Central memory CD8-positive, alpha-beta T cell (primary cell): ENCODE results near the gene ATF6.

Experiments used
- ATAC-seq: fragments of 150-1000 bp; cut with Tn5 transposase; replicated peaks from 2 replicates; pipeline ENCODE4 v1.10.0; 2022; ENCODE audit warnings: mild to moderate bottlenecking, moderate FRiP score, moderate number of reproducible peaks; ENCODE audit not compliant: poor library complexity, severe bottlenecking; ENCODE audit errors: extremely low read depth
- DNase-seq, 2 donors: peaks; one replicate each; pipeline ENCODE4 v3.0.0; 2021; ENCODE audit warnings: low spot score in 2 of 2
- H3K27ac Mint-ChIP-seq: one replicate; pipeline ENCODE4 v1.8.0; 2022; ENCODE audit warnings: low read depth, mild to moderate bottlenecking, moderate library complexity, mixed read lengths
- H3K27me3 Mint-ChIP-seq: one replicate; pipeline ENCODE4 v1.8.0; 2022; ENCODE audit warnings: mixed read lengths
- H3K36me3 Mint-ChIP-seq: one replicate; pipeline ENCODE4 v1.8.0; 2022; ENCODE audit warnings: mild to moderate bottlenecking, moderate library complexity, mixed read lengths; ENCODE audit not compliant: insufficient read depth
- H3K4me1 Mint-ChIP-seq: one replicate; pipeline ENCODE4 v1.8.0; 2022; ENCODE audit warnings: mixed read lengths
- H3K4me3 Mint-ChIP-seq: one replicate; pipeline ENCODE4 v1.8.0; 2022; ENCODE audit warnings: mild to moderate bottlenecking, moderate library complexity, mixed read lengths
- H3K9me3 Mint-ChIP-seq: one replicate; pipeline ENCODE4 v1.8.0; 2022; ENCODE audit warnings: mixed read lengths

Gene ATF6

DNA sequence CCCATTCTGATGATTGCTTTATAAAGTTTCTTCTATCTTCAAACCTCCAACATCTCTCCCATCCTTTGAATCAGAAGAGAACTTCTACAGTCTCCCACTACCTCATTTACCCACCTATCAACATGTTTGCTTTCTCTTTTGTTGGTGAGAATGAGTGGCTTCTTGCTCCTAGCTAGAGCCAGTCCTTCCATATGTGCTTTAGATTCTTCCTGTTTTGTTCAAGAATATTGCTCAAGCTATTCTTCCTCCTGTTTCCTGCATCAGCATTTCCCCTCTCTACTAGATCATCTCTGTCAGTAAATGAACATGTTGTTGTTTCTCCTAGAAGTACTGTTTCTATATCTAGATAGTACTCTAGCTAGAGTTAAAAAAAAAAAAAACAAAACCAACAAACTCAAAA is 6.3 kb downstream of the ATF6 start:
- no peak overlapping the region for H3K27ac Mint-ChIP-seq
- no peaks in the 10 kb centered on the region for H3K27me3 Mint-ChIP-seq
- no peak for ATAC-seq
- no peak for DNase-seq
- no peak overlapping the region for H3K4me3 Mint-ChIP-seq
- H3K36me3 Mint-ChIP-seq, result no peaks in the 10 kb centered on the region
- H3K9me3 Mint-ChIP-seq, result no peaks in the 10 kb centered on the region
- peaks cover 11% of the 10 kb centered on the region for H3K4me1 Mint-ChIP-seq

DNA sequence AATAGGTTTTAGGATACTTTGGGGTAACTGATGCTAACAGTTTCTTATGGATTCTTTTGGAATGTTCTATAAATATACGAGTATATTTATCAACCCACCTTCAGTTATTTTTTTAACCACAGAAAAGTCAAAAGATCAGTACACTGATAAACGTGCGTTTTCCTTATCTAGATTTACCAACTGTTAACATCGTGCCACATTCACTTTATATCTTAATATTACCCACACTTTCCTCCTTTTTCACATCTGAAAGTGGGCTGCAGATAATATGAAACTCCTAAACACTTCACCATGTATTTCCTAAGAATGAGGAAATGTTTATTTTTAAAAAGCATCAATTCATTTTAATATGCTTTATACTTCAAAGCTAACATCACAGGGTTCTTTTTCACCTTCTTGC is 7.7 kb downstream of the ATF6 start:
- DNase-seq, result no peak
- Mint-ChIP-seq H3K9me3 (no peaks in the 10 kb centered on the region), H3K36me3 (peaks cover 1% of the 10 kb centered on the region), H3K4me1 (peaks cover 11% of the 10 kb centered on the region), H3K4me3 (no peak overlapping the region), H3K27me3 (no peaks in the 10 kb centered on the region), H3K27ac (no peak overlapping the region)
- no peak for ATAC-seq

DNA sequence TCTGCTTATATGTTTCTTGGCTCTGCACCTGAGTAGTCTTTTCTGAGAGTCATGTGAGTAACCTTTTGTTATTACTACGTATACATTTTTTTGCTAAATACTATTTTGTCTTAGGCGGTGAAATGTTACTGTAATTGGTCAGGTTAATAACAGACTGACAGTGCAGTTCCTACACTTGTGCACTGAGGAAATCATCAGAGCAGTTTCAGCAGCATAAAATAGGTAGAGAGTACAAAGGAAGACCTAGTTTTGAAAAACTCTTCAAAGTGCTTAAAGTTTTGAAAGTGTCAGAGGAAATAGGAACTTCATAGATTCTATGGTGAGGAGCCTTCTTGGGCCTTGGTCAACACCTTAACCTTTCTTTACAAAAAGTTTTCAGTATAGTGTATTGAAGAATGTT is 11.1 kb downstream of the ATF6 start:
- ATAC-seq, result no peak
- H3K27ac Mint-ChIP-seq, result no peak overlapping the region

DNA sequence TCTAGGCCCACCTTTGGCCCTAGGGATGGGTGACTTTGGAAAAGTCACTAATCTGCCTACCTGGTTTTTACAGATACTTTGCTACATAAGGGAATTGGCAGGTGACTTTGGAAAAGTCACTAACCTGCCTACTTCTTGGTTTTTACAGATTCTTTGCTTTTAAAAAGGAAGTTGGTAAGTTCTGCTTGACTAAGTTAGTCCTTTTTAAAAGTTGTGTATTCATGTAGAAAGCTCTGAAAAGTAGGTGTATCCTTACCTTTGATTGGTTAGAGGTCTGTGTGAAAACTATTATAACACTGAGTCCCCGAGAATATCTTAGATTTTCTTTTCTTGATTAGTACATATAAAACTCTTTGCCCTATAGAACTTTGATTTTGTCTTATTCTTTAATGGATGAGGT is 12.4 kb downstream of the ATF6 start:
- H3K36me3 Mint-ChIP-seq, result peaks cover 24% of the 10 kb centered on the region
- no peak for ATAC-seq
- DNase-seq, result no peak
- no peaks in the 10 kb centered on the region for H3K27me3 Mint-ChIP-seq
- no peak overlapping the region for H3K27ac Mint-ChIP-seq
- H3K4me3 Mint-ChIP-seq, result no peak overlapping the region
- H3K9me3 Mint-ChIP-seq, result no peaks in the 10 kb centered on the region
- H3K4me1 Mint-ChIP-seq, result no peaks in the 10 kb centered on the region

More for the DNA sequence above, 11.1 kb downstream of the ATF6 start:
- no peaks in the 10 kb centered on the region for H3K9me3 Mint-ChIP-seq
- H3K36me3 Mint-ChIP-seq, result peaks cover 20% of the 10 kb centered on the region
- no peak overlapping the region for H3K4me3 Mint-ChIP-seq
- H3K27me3 Mint-ChIP-seq, result no peaks in the 10 kb centered on the region
- no peaks in the 10 kb centered on the region for H3K4me1 Mint-ChIP-seq
- DNase-seq, result no peak

DNA sequence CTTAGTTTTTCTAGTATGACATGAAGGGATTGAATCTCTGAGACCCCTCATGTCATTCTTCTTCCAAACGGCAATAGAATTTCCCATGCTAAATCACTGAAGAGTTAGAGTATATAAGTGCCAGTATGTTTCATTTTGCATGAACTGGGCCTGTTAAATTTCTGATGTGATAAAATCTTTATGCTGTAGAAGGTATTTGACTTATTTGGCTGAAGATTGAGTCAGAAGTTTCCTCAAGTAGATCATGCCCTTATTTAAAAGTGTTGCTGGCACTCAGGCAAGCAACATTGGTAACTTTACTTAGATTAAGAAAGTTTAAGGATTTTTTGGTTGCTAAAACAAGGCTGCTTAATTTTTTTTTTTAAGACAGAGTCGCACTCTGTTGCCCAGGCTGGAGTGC is 13.3 kb downstream of the ATF6 start:
- DNase-seq (no peak), ATAC-seq (no peak)
- no peak overlapping the region for H3K4me3 Mint-ChIP-seq
- H3K36me3 Mint-ChIP-seq, result peaks cover 31% of the 10 kb centered on the region
- no peak overlapping the region for H3K27ac Mint-ChIP-seq
- H3K4me1 Mint-ChIP-seq, result no peaks in the 10 kb centered on the region
- H3K27me3 Mint-ChIP-seq, result no peaks in the 10 kb centered on the region
- H3K9me3 Mint-ChIP-seq, result no peaks in the 10 kb centered on the region

DNA sequence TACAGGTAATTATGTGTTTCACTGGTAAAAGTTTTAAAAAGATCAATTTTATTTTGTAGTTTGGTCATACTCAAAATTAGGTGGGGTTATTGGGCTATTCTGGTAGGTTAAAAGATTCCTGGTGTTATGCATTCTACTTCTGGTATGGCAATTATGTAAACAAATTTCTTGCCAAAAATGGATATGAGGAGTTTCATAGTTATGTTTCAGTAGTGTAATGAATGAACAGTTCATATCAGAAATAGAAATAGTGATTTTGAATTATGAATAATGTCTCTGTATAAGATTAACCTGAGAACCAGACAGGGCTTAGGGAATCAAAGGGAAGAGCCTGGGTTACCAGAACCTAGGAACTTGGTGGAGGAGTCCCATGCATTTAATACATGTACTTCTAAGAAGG is 15.9 kb downstream of the ATF6 start:
- Mint-ChIP-seq H3K4me1 (no peaks in the 10 kb centered on the region), H3K27me3 (no peaks in the 10 kb centered on the region), H3K9me3 (no peaks in the 10 kb centered on the region), H3K4me3 (no peak overlapping the region), H3K36me3 (peaks cover 50% of the 10 kb centered on the region), H3K27ac (no peak overlapping the region)
- ATAC-seq (no peak), DNase-seq (no peak)

DNA sequence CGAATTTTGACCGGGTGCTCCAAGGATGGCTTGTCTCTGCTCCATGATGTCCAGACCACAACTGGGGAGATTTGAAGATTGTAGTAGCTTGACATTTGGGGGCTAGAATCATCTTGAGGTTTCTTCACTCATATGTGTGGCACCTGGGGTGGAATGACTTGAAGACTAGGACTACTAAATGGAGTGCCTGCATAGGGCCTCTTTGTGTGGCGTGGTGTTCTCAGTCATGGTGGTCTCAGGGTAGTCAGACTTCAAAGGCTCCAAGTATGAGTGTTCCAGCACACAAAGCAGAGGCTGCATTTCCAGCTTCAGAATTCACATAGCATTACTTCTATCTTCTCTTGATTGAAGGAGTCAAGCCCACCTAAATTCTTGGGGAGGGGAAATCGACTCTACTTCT is 16.8 kb downstream of the ATF6 start:
- ATAC-seq, result no peak
- no peaks in the 10 kb centered on the region for H3K27me3 Mint-ChIP-seq
- no peak overlapping the region for H3K27ac Mint-ChIP-seq
- no peak for DNase-seq
- H3K36me3 Mint-ChIP-seq, result peaks cover 56% of the 10 kb centered on the region
- no peaks in the 10 kb centered on the region for H3K9me3 Mint-ChIP-seq
- no peak overlapping the region for H3K4me3 Mint-ChIP-seq
- peaks cover 5% of the 10 kb centered on the region for H3K4me1 Mint-ChIP-seq

DNA sequence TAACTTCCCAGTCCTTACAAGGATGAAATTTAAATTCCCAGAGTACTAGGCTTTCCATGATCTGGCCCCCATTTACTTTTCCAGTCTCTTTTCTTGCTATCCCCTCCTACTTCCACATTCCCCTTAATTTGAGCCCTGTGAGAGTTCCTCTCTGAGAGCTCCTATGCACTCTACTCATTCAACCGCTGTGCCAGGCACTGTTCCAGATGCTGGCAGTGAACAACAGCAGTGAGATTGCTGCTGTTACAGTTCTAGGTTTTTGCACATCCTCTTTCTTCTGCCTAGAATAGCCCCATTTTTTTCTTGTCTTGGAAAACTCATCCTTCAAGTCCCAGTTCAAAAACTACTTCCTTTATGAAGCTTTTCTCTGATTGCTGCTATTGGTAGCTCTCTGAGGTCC is 18.8 kb downstream of the ATF6 start:
- H3K36me3 Mint-ChIP-seq, result peaks cover 55% of the 10 kb centered on the region
- no peak for ATAC-seq

DNA sequence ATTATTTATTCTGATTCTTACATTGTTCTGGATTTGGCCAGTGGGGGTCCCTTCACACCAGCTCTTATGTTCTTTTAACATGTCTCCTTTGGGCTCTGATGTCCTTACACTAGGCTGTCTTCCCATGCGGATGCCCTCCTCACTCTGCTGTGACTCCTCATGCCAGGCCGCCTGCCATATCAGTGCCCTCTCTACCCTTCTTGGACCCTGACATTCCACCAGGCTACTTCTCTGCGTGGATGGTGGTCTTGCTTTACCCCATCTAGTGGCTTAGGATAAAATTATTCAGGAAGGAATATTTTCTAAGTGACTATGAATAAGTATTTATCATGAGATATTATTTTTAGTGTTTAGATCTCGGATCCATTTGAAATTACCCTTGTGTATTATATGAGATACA is 21.2 kb downstream of the ATF6 start:
- H3K4me1 Mint-ChIP-seq, result peaks cover 11% of the 10 kb centered on the region
- ATAC-seq (no peak), DNase-seq (no peak)
- no peak overlapping the region for H3K27ac Mint-ChIP-seq
- H3K36me3 Mint-ChIP-seq, result peaks cover 52% of the 10 kb centered on the region
- no peaks in the 10 kb centered on the region for H3K9me3 Mint-ChIP-seq
- H3K27me3 Mint-ChIP-seq, result no peaks in the 10 kb centered on the region
- no peak overlapping the region for H3K4me3 Mint-ChIP-seq

More for the DNA sequence above, 18.8 kb downstream of the ATF6 start:
- H3K4me3 Mint-ChIP-seq, result no peak overlapping the region
- no peaks in the 10 kb centered on the region for H3K9me3 Mint-ChIP-seq
- peaks cover 11% of the 10 kb centered on the region for H3K4me1 Mint-ChIP-seq
- no peaks in the 10 kb centered on the region for H3K27me3 Mint-ChIP-seq
- DNase-seq, result no peak
- H3K27ac Mint-ChIP-seq, result no peak overlapping the region

DNA sequence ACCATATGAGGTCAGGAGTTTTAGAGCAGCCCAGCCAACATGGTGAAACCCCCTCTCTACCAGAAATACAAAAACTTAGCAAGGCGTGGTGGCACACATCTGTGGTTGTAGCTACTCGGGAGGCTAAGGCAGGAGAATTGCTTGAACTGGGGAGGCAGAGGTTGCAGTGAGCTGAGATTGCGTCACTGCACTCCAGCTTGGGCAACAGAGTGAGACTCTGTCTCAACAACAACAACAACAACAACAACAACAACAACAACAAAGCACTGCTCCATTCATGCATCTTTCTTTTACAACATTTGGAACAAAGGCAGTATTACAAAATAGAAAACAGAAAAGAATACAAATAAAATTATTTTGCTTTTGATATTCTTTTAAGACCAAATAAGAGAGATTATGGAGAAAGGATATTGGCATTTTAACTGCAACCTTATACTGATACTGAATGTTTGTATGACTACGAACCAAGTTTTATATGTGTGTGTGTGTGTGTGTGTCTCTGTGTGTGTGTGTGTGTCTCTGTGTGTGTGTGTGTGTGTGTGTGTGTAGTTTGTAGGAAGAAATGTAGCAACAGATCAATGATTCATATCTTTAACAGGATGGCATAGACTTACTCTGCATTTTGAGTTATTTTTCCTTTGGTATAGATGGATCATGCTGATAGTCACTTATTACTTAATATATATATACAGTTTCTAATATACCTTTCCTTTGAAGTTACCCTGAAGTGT is 24.6 kb downstream of the ATF6 start:
- H3K4me1 Mint-ChIP-seq, result peaks cover 11% of the 10 kb centered on the region
- H3K27me3 Mint-ChIP-seq, result no peaks in the 10 kb centered on the region
- DNase-seq (no peak), ATAC-seq (no peak)
- H3K36me3 Mint-ChIP-seq, result peaks cover 53% of the 10 kb centered on the region
- H3K9me3 Mint-ChIP-seq, result no peaks in the 10 kb centered on the region
- peak overlapping the region; percentile 33 for H3K27ac Mint-ChIP-seq
- no peak overlapping the region for H3K4me3 Mint-ChIP-seq

DNA sequence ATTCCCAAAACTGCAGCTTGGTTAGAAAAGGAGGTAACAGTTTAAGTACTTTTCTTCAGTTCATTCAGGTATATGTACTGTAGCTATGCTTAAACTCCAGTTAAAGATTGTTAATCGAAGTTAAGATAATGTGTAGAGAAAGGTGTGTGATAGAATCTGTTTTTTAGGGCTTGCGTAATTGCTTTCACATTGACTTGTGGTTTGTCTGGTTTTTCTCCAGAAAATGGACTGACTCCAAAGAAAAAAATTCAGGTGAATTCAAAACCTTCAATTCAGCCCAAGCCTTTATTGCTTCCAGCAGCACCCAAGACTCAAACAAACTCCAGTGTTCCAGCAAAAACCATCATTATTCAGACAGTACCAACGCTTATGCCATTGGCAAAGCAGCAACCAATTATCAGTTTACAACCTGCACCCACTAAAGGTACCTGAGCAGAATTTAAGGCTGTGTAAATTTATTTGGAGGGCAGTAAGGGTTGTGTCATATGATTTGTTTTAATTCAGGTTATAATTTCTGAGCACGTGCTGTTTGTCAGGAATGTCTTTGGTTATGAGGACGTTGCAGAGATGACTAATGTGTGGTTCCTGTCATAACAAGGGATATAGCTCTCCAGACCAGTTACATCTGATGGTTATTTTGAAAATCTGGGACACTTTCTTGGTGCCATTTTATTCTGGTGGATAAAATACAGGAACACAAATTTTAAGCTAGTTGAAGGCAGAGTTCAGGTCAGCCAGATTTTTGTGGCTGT is 26.0 kb downstream of the ATF6 start:
- H3K4me3 Mint-ChIP-seq, result no peak overlapping the region
- ATAC-seq, result no peak

DNA sequence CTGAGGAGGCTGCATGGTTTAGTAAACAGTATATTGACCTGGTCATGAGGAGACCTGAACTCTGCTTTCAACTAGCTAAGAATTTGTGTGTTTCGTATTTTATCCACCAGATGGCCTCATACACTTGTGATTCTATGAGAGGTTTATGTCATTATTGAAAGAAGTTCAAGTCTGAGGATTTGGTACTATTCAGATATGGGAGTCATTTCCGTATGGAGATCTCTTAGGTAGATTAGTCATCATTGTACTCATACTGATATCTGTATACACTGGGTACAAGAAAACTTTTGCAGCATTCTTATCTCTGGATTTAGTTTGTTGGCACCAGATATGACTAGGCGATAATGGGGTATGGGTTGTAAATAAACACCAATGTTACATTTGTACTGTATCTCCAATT is 26.6 kb downstream of the ATF6 start:
- H3K4me3 Mint-ChIP-seq, result no peak overlapping the region
- H3K27me3 Mint-ChIP-seq, result no peaks in the 10 kb centered on the region
- H3K36me3 Mint-ChIP-seq, result peaks cover 48% of the 10 kb centered on the region
- H3K27ac Mint-ChIP-seq, result no peak overlapping the region
- peaks cover 6% of the 10 kb centered on the region for H3K4me1 Mint-ChIP-seq
- no peak for DNase-seq
- no peaks in the 10 kb centered on the region for H3K9me3 Mint-ChIP-seq
- ATAC-seq, result no peak

More for the DNA sequence above, 26.0 kb downstream of the ATF6 start:
- peaks cover 11% of the 10 kb centered on the region for H3K4me1 Mint-ChIP-seq
- H3K9me3 Mint-ChIP-seq, result no peaks in the 10 kb centered on the region
- H3K36me3 Mint-ChIP-seq, result peaks cover 46% of the 10 kb centered on the region
- no peak for DNase-seq
- no peak overlapping the region for H3K27ac Mint-ChIP-seq
- no peaks in the 10 kb centered on the region for H3K27me3 Mint-ChIP-seq

DNA sequence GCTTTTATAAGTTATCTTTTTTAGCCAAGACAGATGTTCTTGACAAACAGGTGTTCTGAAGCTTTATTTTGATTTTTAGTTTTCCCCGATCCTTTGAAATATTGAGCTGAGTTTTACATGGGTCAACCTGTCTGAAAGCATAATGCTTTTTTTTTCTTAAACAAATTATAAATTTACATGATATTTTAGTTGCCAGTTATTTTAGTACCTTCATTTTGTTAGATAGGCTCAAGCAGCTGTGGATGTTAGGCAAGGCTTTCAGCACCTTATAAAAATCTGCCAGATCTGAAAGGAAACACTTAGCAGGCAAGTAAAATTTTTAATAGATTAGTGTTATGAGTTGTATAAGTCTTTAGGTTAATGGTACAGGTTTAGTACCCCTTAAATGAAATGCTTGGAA is 33.7 kb downstream of the ATF6 start:
- DNase-seq (no peak), ATAC-seq (no peak)
- H3K4me1 Mint-ChIP-seq, result no peaks in the 10 kb centered on the region
- H3K36me3 Mint-ChIP-seq, result peaks cover 36% of the 10 kb centered on the region
- no peak overlapping the region for H3K4me3 Mint-ChIP-seq
- H3K9me3 Mint-ChIP-seq, result no peaks in the 10 kb centered on the region
- no peak overlapping the region for H3K27ac Mint-ChIP-seq
- H3K27me3 Mint-ChIP-seq, result no peaks in the 10 kb centered on the region
